ENCODE results near the gene CRISPLD2. TPM values are rescaled to one million over a fixed set of nuclear protein-coding genes. Genes with fewer than 3 reads are reported as not detected.

The CRISPLD2 gene
- total and polyA plus RNA-seq, 10 donors: 7.9 to 271 (median 75.5) TPM

DNA sequence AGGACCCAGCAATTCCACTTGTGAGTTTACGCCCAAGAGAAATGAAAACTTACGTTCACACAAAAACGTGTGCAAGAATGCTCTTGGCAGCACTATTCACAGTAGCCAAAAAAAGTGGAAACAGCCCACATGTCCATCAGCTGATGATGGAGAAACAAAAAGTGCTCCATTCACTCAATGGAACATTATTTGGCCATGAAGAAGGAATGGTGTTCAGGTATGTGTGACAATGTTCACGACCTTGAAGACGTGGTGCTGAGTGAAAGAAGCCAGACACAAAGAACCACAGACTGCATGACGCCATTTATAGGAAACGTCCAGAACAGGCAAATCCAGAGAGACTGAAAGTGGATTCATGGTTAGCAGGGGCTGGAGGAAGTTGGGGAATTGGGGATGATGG lies 106.7 kb downstream of the CRISPLD2 start:
- WGBS, 5 donors: 44 to 84% (median 48%) methylated on average over 7 of the region's 7 CpGs
- Histone ChIP-seq H3K9me3 (peaks cover 0 to 6% (median 2%) of the 10 kb centered on the region in 8 donors), H3K27ac (peak overlapping the region in 2 of 8 donors; percentile 14 to 57), H3K4me1 (peaks cover 6 to 75% (median 44%) of the 10 kb centered on the region in 6 donors), H3K36me3 (no peaks in the 10 kb centered on the region), H3K4me3 (no peak overlapping the region), H3K27me3 (replicated peaks in 1 of 7) (peaks cover 0 to 5% (median 0%) of the 10 kb centered on the region in 7 donors)
- no peak for TF ChIP-seq POLR2A (IDR thresholded peaks at IDR 0.05)
- no peak for TF ChIP-seq POLR2AphosphoS5 (IDR thresholded peaks at IDR 0.05)
- TF ChIP-seq CTCF (IDR thresholded peaks at IDR 0.05 in 8 of 11, conservative IDR thresholded peaks at IDR 0.05 in 3 of 11): no peak
- intact Hi-C loops (cut with DNase I; ENCODE audit: low total_unique reads): no loop called here
- DNase-seq: no peak

DNA sequence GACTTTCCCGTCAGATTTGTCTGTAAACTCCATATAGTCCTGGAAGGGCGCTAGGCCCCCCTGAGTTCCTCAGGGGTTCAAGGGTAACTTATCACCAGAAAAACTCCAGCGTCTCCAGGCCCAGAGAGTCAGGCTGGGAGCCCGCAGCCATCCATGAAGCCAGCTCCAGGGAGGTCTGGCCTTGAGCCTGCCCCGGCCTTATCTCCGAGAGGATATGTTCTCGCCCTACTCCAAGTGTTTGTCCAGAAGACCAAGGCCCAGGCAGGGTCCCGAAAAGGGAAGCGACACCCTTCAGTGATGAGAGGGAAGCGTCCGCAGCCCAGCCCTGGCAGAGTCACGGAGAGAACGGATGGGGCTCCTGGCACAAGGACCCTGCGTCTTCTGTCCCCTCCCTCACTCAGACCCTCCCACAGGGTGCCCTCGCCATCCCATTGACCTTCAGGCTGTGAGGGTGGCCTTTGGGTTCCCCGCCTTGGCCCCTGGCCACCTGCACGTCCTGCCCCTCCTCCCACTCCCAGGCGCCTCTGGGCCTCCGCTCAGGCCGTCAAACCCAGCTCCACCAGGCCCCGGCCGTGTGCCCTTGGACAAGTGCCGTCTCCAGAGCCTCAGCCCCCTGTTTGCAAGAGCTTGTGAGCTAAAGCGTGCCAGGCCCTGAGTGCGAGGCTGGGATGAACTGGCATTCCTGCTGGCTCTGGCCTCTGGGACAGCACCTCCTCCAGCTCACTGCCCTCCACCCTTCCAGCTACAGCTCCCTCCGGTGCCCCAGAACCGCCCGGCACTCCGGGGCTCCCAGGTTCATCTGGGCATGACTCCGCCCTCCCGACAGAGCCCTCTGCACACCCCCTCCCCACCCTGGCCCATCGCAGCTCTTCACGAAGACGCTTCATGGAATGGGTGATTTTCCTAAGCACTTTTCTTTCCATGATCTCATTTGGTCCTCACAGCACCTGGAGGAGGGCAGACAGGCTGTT lies 108.1 kb downstream of the CRISPLD2 start:
- intact Hi-C loops (cut with DNase I; ENCODE audit: low total_unique reads): no loop called here
- Histone ChIP-seq H3K4me1 (peaks cover 6 to 71% (median 45%) of the 10 kb centered on the region in 6 donors), H3K9me3 (peaks cover 0 to 6% (median 2%) of the 10 kb centered on the region in 8 donors), H3K27me3 (replicated peaks in 1 of 7) (peaks cover 0 to 5% (median 0%) of the 10 kb centered on the region in 7 donors), H3K36me3 (no peaks in the 10 kb centered on the region), H3K4me3 (no peak overlapping the region), H3K27ac (peak overlapping the region in 6 of 8 donors; percentile 8 to 75 (median 64))
- peak; percentile 85 for DNase-seq
- 70 to 88% (median 74%) methylated on average over 26 to 34 of the region's 34 CpGs for WGBS, 5 donors
- TF ChIP-seq POLR2AphosphoS5 (IDR thresholded peaks at IDR 0.05) (peak; percentile 43 to 83 (median 80)), CTCF (IDR thresholded peaks at IDR 0.05 in 8 of 11, conservative IDR thresholded peaks at IDR 0.05 in 3 of 11) (no peak)

- peak overlapping the region in 7 of 8 donors; percentile 23 to 75 (median 61) for H3K27ac ChIP-seq
- intact Hi-C loops (cut with DNase I; ENCODE audit: low total_unique reads): no loop called here
Measured at GRCh38 chr16:84928679-84929420, 109.1 kb downstream of the CRISPLD2 start.

More at GRCh38 chr16:84928679-84929420, 109.1 kb downstream of the CRISPLD2 start:
- DNase-seq: peak; percentile 79
- H3K36me3 ChIP-seq: no peaks in the 10 kb centered on the region
- H3K9me3 ChIP-seq: peaks cover 0 to 6% (median 2%) of the 10 kb centered on the region in 8 donors
- H3K27me3 ChIP-seq (replicated peaks in 1 of 7): peaks cover 0 to 5% (median 0%) of the 10 kb centered on the region in 7 donors
- TF ChIP-seq POLR2A (IDR thresholded peaks at IDR 0.05) (no peak), CTCF (IDR thresholded peaks at IDR 0.05 in 8 of 11, conservative IDR thresholded peaks at IDR 0.05 in 3 of 11) (no peak), POLR2AphosphoS5 (IDR thresholded peaks at IDR 0.05) (peak in 2 of 3 donors; percentile 33 to 38)
- WGBS, 5 donors: 35 to 69% (median 66%) methylated on average over 8 to 16 of the region's 16 CpGs
- peaks cover 9 to 74% (median 48%) of the 10 kb centered on the region in 6 donors for H3K4me1 ChIP-seq
- no peak overlapping the region for H3K4me3 ChIP-seq

All from spleen (tissue), 11 donors.